GM12878 (cell line): Measurements from ENCODE around the gene CASTOR1.

Experiments
- EGR1 ChIP-seq, 2 experiments: IDR thresholded peaks; 1 replicate in 1 of 2; 2 replicates in 1 of 2; pipeline ENCODE4 v1.6.1; 2011 to 2012; ENCODE audit warnings: low read depth in 2 of 2, low read length in 2 of 2, borderline replicate concordance in 1 of 2, mild to moderate bottlenecking in 1 of 2, moderate library complexity in 1 of 2
- EP300 ChIP-seq, 2 experiments: fragments of 150-350 bp in 1 of 2; IDR thresholded peaks; 2 replicates each; pipeline ENCODE4 v1.6.1; 2011 to 2012; ENCODE audit warnings: low read depth in 2 of 2, low read length in 2 of 2, borderline replicate concordance in 1 of 2, improper control_type of control experiment in 1 of 2, inconsistent platforms in 1 of 2; ENCODE audit not compliant: control insufficient read depth in 1 of 2
- JUND ChIP-seq: IDR thresholded peaks from 2 replicates; pipeline ENCODE4 v1.6.1; 2012; ENCODE audit warnings: low read depth, mild to moderate bottlenecking, low read length, improper control_type of control experiment, moderate library complexity
- MXI1 ChIP-seq: fragments of 150-350 bp; IDR thresholded peaks from 2 replicates; pipeline ENCODE4 v1.6.1; 2011; ENCODE audit warnings: low read depth, mild to moderate bottlenecking, inconsistent platforms, low read length, improper control_type of control experiment
- NFXL1 ChIP-seq: fragments of 450-650 bp; IDR thresholded peaks from 2 replicates; pipeline ENCODE4 v1.6.1; 2017; ENCODE audit warnings: antibody characterized with exemption, mild to moderate bottlenecking, borderline replicate concordance
- POLR2A ChIP-seq: IDR thresholded peaks from 2 replicates; pipeline ENCODE4 v1.6.1; 2011; ENCODE audit warnings: low read depth, mild to moderate bottlenecking, low read length
- POLR2AphosphoS5 ChIP-seq: IDR thresholded peaks from 2 replicates; pipeline ENCODE4 v1.6.1; 2011; ENCODE audit warnings: mild to moderate bottlenecking, low read length, inconsistent platforms
- SIN3A ChIP-seq: IDR thresholded peaks from 2 replicates; pipeline ENCODE4 v1.6.1; 2012; ENCODE audit warnings: low read depth, low read length, improper control_type of control experiment
- ZBTB11 ChIP-seq: fragments of 450-650 bp; formaldehyde crosslinking; IDR thresholded peaks from 2 replicates; pipeline ENCODE4 v1.5.0; 2022; ENCODE audit warnings: mild to moderate bottlenecking, missing genetic modification characterization
- ZNF274 ChIP-seq: IDR thresholded peaks from one replicate; pipeline ENCODE4 v1.8.0; 2011; ENCODE audit not compliant: insufficient read length, insufficient read depth
- TF ChIP-seq, protein P1 (sequence below): fragments of 450-650 bp; IDR thresholded peaks from 2 replicates; pipeline ENCODE4 v1.6.1; 2014; ENCODE audit warnings: mild to moderate bottlenecking
- TF ChIP-seq, protein P2 (sequence below), 3 experiments: IDR thresholded peaks in 2 of 3; conservative IDR thresholded peaks in 1 of 3; 2 replicates each; pipeline ENCODE4 v1.5.1; 2011; ENCODE audit warnings: low read depth in 3 of 3, low read length in 3 of 3, mild to moderate bottlenecking in 3 of 3, control low read depth in 2 of 3, moderate library complexity in 2 of 3, inconsistent platforms in 1 of 3, mixed read lengths in 1 of 3; ENCODE audit not compliant: control insufficient read depth in 2 of 3, insufficient read depth in 1 of 3; ENCODE audit errors: extremely low read depth in 1 of 3
- TF ChIP-seq, protein P3 (sequence below): IDR thresholded peaks from 2 replicates; pipeline ENCODE4 v1.6.1; 2012; ENCODE audit warnings: mild to moderate bottlenecking, low read depth, low read length
- TF ChIP-seq, protein P4 (sequence below): IDR thresholded peaks from 2 replicates; pipeline ENCODE4 v1.6.1; 2011; ENCODE audit warnings: low read depth, low read length, improper control_type of control experiment, borderline replicate concordance

GRCh38 chr22:30328466-30329049 lies 39.3 kb upstream of the CASTOR1 start:
- no peak for TF ChIP-seq NFXL1
- no peak for TF ChIP-seq EP300 (IDR thresholded peaks at IDR 0.05; ENCODE audit: borderline replicate concordance in 1 of 2, control insufficient read depth in 1 of 2, low read depth in 2 of 2, low read length in 2 of 2)
- TF ChIP-seq ZNF274 = no peak
- no peak for TF ChIP-seq JUND
- no peak for TF ChIP-seq EGR1 (IDR thresholded peaks at IDR 0.05; ENCODE audit: borderline replicate concordance in 1 of 2, low read depth in 2 of 2, low read length in 2 of 2)
- TF ChIP-seq, protein P1, sequence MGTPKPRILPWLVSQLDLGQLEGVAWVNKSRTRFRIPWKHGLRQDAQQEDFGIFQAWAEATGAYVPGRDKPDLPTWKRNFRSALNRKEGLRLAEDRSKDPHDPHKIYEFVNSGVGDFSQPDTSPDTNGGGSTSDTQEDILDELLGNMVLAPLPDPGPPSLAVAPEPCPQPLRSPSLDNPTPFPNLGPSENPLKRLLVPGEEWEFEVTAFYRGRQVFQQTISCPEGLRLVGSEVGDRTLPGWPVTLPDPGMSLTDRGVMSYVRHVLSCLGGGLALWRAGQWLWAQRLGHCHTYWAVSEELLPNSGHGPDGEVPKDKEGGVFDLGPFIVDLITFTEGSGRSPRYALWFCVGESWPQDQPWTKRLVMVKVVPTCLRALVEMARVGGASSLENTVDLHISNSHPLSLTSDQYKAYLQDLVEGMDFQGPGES = no peak
- TF ChIP-seq, protein P2, sequence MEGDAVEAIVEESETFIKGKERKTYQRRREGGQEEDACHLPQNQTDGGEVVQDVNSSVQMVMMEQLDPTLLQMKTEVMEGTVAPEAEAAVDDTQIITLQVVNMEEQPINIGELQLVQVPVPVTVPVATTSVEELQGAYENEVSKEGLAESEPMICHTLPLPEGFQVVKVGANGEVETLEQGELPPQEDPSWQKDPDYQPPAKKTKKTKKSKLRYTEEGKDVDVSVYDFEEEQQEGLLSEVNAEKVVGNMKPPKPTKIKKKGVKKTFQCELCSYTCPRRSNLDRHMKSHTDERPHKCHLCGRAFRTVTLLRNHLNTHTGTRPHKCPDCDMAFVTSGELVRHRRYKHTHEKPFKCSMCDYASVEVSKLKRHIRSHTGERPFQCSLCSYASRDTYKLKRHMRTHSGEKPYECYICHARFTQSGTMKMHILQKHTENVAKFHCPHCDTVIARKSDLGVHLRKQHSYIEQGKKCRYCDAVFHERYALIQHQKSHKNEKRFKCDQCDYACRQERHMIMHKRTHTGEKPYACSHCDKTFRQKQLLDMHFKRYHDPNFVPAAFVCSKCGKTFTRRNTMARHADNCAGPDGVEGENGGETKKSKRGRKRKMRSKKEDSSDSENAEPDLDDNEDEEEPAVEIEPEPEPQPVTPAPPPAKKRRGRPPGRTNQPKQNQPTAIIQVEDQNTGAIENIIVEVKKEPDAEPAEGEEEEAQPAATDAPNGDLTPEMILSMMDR (IDR thresholded peaks at IDR 0.05 in 2 of 3, conservative IDR thresholded peaks at IDR 0.05 in 1 of 3; ENCODE audit: control insufficient read depth in 2 of 3, extremely low read depth in 1 of 3, insufficient read depth in 1 of 3, low read depth in 3 of 3, low read length in 3 of 3) = no peak
- no peak for TF ChIP-seq SIN3A
- no peak for TF ChIP-seq POLR2AphosphoS5
- TF ChIP-seq, protein P3, sequence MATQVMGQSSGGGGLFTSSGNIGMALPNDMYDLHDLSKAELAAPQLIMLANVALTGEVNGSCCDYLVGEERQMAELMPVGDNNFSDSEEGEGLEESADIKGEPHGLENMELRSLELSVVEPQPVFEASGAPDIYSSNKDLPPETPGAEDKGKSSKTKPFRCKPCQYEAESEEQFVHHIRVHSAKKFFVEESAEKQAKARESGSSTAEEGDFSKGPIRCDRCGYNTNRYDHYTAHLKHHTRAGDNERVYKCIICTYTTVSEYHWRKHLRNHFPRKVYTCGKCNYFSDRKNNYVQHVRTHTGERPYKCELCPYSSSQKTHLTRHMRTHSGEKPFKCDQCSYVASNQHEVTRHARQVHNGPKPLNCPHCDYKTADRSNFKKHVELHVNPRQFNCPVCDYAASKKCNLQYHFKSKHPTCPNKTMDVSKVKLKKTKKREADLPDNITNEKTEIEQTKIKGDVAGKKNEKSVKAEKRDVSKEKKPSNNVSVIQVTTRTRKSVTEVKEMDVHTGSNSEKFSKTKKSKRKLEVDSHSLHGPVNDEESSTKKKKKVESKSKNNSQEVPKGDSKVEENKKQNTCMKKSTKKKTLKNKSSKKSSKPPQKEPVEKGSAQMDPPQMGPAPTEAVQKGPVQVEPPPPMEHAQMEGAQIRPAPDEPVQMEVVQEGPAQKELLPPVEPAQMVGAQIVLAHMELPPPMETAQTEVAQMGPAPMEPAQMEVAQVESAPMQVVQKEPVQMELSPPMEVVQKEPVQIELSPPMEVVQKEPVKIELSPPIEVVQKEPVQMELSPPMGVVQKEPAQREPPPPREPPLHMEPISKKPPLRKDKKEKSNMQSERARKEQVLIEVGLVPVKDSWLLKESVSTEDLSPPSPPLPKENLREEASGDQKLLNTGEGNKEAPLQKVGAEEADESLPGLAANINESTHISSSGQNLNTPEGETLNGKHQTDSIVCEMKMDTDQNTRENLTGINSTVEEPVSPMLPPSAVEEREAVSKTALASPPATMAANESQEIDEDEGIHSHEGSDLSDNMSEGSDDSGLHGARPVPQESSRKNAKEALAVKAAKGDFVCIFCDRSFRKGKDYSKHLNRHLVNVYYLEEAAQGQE = no peak
- TF ChIP-seq MXI1 = no peak
- TF ChIP-seq, protein P4, sequence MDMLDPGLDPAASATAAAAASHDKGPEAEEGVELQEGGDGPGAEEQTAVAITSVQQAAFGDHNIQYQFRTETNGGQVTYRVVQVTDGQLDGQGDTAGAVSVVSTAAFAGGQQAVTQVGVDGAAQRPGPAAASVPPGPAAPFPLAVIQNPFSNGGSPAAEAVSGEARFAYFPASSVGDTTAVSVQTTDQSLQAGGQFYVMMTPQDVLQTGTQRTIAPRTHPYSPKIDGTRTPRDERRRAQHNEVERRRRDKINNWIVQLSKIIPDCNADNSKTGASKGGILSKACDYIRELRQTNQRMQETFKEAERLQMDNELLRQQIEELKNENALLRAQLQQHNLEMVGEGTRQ = no peak
- no peak for TF ChIP-seq ZBTB11 (CRISPR knock-in tag)
- TF ChIP-seq POLR2A = no peak
